Activated T-helper 17 cell treated with anti-CD3 and anti-CD28 coated beads, Interleukin-2, amount 50 U/mL, for 72 hours (primary cell): Measurements from ENCODE around the gene NCOA3. TPM values are rescaled to one million over a fixed set of nuclear protein-coding genes. Genes with fewer than 3 reads are reported as not detected.

Experiments used
- ATAC-seq: fragments of 150-1000 bp; cut with Tn5 transposase; replicated peaks from 2 replicates; pipeline ENCODE4 v1.10.0; 2021; ENCODE audit warnings: mild to moderate bottlenecking, moderate library complexity
- H3K27ac Mint-ChIP-seq: one replicate; pipeline ENCODE4 v1.8.0; 2022; ENCODE audit warnings: mixed read lengths
- H3K27me3 Mint-ChIP-seq: one replicate; pipeline ENCODE4 v1.8.0; 2022; ENCODE audit warnings: mixed read lengths
- H3K36me3 Mint-ChIP-seq: one replicate; pipeline ENCODE4 v1.8.0; 2022; ENCODE audit warnings: low read depth, mild to moderate bottlenecking, mixed read lengths
- H3K4me1 Mint-ChIP-seq: one replicate; pipeline ENCODE4 v1.8.0; 2022; ENCODE audit warnings: mixed read lengths
- H3K4me3 Mint-ChIP-seq: one replicate; pipeline ENCODE4 v1.8.0; 2022; ENCODE audit warnings: mild to moderate bottlenecking, mixed read lengths
- H3K9me3 Mint-ChIP-seq: one replicate; pipeline ENCODE4 v1.8.0; 2022; ENCODE audit warnings: mixed read lengths
- total RNA-seq, 2 donors: library from RNA; stranded (reverse); gene quantifications; one replicate each; pipeline ENCODE4 v1.2.3, GENCODE V29; 2022

Gene NCOA3
- total RNA-seq, 2 donors from 2014 or later: 55.4 to 64.2 TPM

DNA sequence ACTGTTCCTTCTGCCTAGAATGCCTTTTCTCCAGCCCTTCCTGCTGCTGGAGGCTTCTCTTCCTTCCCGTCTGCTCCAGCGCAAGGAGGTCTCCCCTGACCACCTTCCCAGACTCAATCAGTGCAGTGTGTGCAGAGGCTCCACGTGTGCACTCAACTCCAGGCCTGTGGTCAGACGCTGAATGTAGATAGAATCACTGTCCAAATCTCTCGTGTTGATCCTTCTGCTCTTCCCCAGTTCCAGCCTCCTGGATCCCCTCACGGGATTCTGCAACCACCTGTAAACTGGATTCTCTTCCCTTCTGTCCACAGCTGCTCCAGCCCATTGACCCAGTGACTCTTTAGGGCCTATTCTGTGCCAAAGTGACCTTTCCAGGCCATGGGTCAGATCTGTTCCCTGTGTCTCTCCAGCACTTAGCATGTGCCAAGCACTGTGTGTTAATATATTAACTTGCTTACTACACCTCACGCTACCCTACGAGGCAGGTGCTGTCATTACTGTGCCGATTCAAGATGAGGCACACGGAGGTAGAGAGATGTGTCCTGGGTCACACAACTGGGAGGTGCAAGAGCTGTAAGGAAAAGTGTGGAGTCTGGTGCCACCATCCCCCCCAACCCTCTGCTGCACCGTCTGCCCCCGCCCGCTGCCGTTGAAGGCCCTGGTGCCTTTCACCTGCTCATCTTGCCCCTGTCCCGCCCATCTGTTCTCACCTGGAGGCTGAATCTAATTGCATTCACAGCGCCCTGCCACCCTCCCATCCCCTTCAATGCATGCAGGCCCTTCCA, 171.4 kb downstream of the NCOA3 start:
- Mint-ChIP-seq H3K27ac (peak overlapping the region; percentile 73), H3K36me3 (no peaks in the 10 kb centered on the region), H3K4me3 (no peak overlapping the region), H3K27me3 (no peaks in the 10 kb centered on the region), H3K4me1 (peaks cover 5% of the 10 kb centered on the region), H3K9me3 (no peaks in the 10 kb centered on the region)
- no peak for ATAC-seq

GRCh38 chr20:47673671-47673955, 171.9 kb downstream of the NCOA3 start:
- Mint-ChIP-seq H3K27me3 (no peaks in the 10 kb centered on the region), H3K9me3 (no peaks in the 10 kb centered on the region), H3K4me3 (no peak overlapping the region), H3K36me3 (no peaks in the 10 kb centered on the region), H3K4me1 (peaks cover 5% of the 10 kb centered on the region), H3K27ac (no peak overlapping the region)
- ATAC-seq: no peak

GRCh38 chr20:47674145-47674544, 172.5 kb downstream of the NCOA3 start:
- Mint-ChIP-seq H3K27ac (no peak overlapping the region), H3K27me3 (no peaks in the 10 kb centered on the region), H3K9me3 (no peaks in the 10 kb centered on the region), H3K4me3 (no peak overlapping the region), H3K36me3 (no peaks in the 10 kb centered on the region), H3K4me1 (no peaks in the 10 kb centered on the region)
- ATAC-seq: no peak

DNA sequence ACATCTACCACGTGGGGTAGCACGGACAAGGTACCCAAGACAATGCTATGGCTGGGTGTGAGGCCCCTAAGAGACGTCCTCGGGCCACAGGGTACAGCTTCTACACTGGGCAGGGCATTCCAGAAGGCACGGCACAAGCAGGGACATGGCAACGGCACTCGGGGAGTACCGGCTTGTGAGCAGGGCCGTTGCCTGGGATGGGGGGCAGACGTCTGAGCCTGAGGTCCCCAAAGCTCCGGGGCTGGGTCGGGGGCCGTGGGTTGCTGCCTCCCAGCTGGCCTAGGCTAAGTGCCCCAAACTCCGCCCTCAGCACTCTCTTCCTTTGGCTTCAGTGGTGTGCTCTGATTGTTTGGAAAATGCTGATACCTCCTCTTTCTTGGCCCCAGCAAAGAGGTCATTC, 173.0 kb downstream of the NCOA3 start:
- H3K27me3 Mint-ChIP-seq: no peaks in the 10 kb centered on the region
- ATAC-seq: no peak
- H3K27ac Mint-ChIP-seq: no peak overlapping the region

DNA sequence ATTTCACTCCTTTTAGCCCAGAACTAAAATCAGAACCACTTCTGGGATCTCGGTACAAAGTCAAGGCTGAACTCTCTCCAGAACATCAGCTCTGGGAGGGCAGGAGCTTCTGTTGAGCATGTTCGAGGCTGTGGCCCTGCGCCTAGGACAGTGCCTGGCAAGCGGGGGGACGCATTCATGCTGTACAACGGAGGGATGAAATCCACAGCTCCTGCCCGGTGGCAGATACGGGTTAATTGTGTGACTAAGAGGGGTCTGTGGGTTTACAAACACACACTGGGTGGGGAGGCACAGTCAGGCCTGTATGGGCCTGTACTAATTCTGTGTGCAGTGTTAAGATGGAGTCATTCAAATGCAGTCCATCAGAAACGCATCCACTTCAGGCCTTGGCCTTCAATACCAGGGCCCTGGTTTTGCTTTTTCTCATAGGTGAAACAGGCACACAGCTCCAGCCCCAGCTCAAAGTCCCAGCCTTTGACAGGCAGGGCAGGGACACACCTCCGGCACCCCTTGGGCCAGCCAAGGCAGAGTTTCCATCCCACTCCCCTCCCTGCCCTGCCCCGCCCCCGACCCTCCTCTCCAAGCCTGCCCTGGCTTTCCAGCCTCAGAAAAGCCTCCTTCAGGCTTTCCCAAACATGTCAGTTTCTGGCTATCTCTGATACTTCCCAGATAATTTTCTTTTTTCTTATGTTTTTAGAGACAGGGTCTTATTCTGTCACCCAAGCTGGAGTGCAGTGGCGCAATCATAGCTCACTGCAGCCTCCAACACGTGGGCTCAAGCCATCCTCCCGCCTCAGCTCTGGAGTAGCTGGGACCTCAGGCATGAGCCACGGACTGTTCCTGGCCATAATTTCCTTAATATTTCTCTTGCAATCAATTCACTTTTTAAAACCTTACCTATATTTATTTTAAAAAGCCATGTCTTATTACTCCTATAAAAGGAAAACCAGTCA, 173.8 kb downstream of the NCOA3 start:
- Mint-ChIP-seq H3K9me3 (no peaks in the 10 kb centered on the region), H3K27me3 (no peaks in the 10 kb centered on the region), H3K27ac (no peak overlapping the region), H3K4me3 (no peak overlapping the region), H3K36me3 (no peaks in the 10 kb centered on the region), H3K4me1 (no peaks in the 10 kb centered on the region)
- no peak for ATAC-seq

More for the DNA sequence above, 173.0 kb downstream of the NCOA3 start:
- Mint-ChIP-seq H3K36me3 (no peaks in the 10 kb centered on the region), H3K9me3 (no peaks in the 10 kb centered on the region), H3K4me1 (no peaks in the 10 kb centered on the region), H3K4me3 (no peak overlapping the region)

DNA sequence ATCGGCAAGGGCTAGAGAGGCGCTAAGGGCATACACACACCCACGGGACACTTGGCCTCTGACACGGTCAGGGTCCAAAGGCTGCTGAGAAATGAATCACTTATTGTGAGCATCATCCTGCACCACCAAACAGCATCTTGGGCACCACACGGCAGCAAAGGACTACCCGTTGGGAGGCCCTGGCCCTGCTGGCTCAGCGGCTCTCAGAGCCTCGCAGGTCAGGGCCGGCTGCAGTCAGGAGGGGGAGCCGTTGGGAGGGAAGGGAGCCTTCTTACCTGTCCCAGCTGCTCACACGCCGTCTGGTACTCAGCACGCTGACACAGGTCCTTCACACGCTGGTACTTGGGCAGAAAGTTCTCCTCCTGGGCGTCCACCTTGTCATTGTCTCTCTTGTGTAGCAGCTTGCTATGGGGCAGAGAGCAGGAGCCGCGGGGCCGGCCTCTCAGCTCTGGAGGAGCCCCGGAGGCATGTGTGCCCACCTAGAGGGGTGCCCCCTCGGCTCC, 174.6 kb downstream of the NCOA3 start:
- Mint-ChIP-seq H3K9me3 (no peaks in the 10 kb centered on the region), H3K4me3 (no peak overlapping the region), H3K4me1 (no peaks in the 10 kb centered on the region), H3K36me3 (no peaks in the 10 kb centered on the region), H3K27ac (no peak overlapping the region), H3K27me3 (no peaks in the 10 kb centered on the region)
- no peak for ATAC-seq

GRCh38 chr20:47676912-47677634, 175.4 kb downstream of the NCOA3 start:
- Mint-ChIP-seq H3K4me3 (no peak overlapping the region), H3K27me3 (no peaks in the 10 kb centered on the region), H3K4me1 (no peaks in the 10 kb centered on the region), H3K36me3 (no peaks in the 10 kb centered on the region), H3K27ac (no peak overlapping the region), H3K9me3 (no peaks in the 10 kb centered on the region)
- ATAC-seq: no peak

GRCh38 chr20:47677635-47678453, 176.2 kb downstream of the NCOA3 start:
- Mint-ChIP-seq H3K36me3 (no peaks in the 10 kb centered on the region), H3K4me1 (no peaks in the 10 kb centered on the region), H3K4me3 (no peak overlapping the region), H3K27ac (no peak overlapping the region), H3K9me3 (no peaks in the 10 kb centered on the region), H3K27me3 (no peaks in the 10 kb centered on the region)
- ATAC-seq: peak; percentile 85

DNA sequence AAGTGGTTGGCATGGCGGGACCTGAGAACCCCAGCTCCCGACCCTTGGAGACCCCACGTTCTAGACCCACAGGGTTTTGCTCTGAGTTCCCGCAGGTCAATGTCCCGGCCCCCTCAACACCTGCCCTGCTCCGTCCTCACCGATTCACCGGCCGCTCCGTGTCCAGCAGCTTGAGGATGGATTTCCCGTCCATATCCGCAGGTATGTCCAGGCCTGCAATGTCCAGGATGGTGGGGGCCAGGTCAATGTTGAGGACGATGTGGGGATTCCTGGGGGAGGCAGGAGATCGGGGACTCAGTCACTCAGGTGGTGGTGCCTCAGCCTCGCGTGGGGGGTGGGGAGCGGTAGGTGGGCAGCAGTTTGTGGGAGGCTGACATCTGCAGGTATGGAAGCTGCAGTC, 176.8 kb downstream of the NCOA3 start:
- Mint-ChIP-seq H3K27me3 (no peaks in the 10 kb centered on the region), H3K9me3 (no peaks in the 10 kb centered on the region), H3K4me3 (no peak overlapping the region), H3K4me1 (no peaks in the 10 kb centered on the region), H3K27ac (no peak overlapping the region), H3K36me3 (no peaks in the 10 kb centered on the region)
- ATAC-seq: no peak

- ATAC-seq: no peak
- H3K36me3 Mint-ChIP-seq: no peaks in the 10 kb centered on the region
- H3K27ac Mint-ChIP-seq: peak overlapping the region; percentile 69
- H3K27me3 Mint-ChIP-seq: no peaks in the 10 kb centered on the region
- no peak overlapping the region for H3K4me3 Mint-ChIP-seq
- H3K9me3 Mint-ChIP-seq: no peaks in the 10 kb centered on the region
- H3K4me1 Mint-ChIP-seq: no peaks in the 10 kb centered on the region
These were observed 177.8 kb downstream of the NCOA3 start for GRCh38 chr20:47679462-47679861.

DNA sequence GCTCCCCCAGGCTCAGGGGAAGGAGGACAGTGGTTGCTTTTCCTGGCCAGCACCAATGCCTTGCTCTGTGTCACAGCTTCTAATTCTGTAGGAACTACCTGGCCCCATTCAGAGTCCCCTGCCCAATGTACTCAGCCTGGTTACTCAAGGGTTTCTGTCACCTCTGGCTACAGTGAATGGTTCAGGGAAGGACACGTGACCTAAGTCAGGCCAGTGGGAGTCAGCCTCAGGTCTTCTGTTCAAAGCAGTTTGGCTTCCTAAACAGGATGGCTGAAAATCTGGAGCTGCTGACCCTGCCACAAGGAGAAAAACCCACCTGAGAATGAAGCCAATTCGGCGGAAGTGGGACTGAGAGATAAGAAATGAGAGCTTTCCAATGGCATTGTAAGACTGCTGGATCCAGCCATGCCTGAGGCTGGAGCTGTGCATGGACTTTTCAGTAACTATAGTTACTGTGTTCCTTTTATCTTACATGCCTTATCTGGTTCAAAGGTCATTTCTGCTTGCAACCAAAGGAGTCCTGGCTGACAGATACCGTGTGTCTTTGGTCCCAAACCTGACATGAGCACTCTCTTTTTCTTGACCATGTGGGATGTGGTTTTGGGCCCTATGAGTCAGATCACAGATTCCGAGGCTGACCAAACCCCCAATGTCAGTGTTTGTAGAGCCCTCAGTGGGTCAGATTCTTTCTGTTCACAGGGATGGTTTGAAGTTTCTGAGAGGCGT, 179.3 kb downstream of the NCOA3 start:
- H3K4me3 Mint-ChIP-seq: no peak overlapping the region
- no peaks in the 10 kb centered on the region for H3K27me3 Mint-ChIP-seq
- no peaks in the 10 kb centered on the region for H3K9me3 Mint-ChIP-seq
- no peaks in the 10 kb centered on the region for H3K4me1 Mint-ChIP-seq
- H3K36me3 Mint-ChIP-seq: no peaks in the 10 kb centered on the region
- ATAC-seq: no peak
- no peak overlapping the region for H3K27ac Mint-ChIP-seq

DNA sequence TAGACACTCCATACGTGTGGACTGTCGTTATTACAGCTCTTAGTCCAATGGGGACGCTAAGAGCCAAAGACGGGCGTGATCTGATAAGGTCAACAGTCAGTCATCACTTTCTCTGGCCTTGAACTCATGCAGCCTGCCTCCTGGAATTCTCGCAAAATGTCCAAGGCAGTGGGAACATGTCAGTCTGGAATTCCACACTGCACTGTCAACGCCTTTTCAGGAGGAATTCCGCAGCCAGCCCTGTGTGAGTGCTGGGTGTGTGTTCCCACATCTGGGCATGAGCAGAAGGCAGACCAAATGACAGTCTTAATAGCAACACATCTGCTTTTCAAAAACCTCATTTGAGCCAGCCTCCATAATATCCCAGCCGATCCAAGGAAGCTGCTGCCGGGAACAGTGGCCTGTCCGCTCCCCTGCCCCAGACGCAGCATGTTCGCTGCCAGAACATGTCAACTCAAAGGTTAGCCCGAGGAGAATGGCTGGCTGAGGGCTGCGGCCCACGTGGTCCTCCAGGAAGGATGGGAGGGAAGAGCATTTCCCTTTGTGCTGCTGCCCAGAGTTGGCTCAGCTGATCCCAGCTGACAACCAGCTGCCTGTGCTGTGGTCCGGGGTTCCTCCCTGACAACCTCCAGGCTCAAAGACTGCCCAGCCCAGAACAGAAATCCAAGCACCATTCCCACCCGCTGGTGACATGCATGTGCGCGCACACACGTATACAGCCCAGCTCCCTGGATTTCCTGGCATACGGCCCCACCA, 180.5 kb downstream of the NCOA3 start:
- no peaks in the 10 kb centered on the region for H3K27me3 Mint-ChIP-seq
- no peaks in the 10 kb centered on the region for H3K36me3 Mint-ChIP-seq
- H3K4me3 Mint-ChIP-seq: no peak overlapping the region
- H3K27ac Mint-ChIP-seq: no peak overlapping the region
- H3K9me3 Mint-ChIP-seq: no peaks in the 10 kb centered on the region
- no peaks in the 10 kb centered on the region for H3K4me1 Mint-ChIP-seq
- no peak for ATAC-seq

DNA sequence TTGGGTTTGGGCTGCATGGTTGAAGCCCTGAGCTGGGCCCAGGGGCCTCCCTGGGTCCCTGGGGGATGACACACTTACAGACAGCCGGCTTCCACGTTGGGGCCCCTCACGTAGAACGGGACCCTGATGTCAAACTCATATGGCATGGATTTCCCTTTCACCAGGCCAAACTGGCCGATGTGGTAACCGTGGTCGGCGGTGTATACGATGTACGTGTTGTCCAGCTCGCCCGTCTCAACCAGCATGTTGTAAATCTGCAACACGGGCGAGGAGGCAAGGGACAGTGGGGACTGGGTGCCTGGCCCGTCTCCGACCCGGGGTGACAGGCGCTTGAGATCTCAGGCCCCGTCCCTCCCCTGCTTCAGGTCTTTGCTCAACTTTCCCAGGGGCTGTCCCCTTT, 181.2 kb downstream of the NCOA3 start:
- Mint-ChIP-seq H3K4me3 (no peak overlapping the region), H3K27me3 (peaks cover 6% of the 10 kb centered on the region), H3K9me3 (no peaks in the 10 kb centered on the region), H3K4me1 (peaks cover 4% of the 10 kb centered on the region), H3K36me3 (no peaks in the 10 kb centered on the region), H3K27ac (no peak overlapping the region)
- ATAC-seq: no peak
